Amygdala (tissue), 56 donors: ENCODE data around the gene HHAT.
"Not testable (repeated sequence)": the region's sequence is repeated elsewhere in the genome, so short reads cannot be mapped to it uniquely, and the experiment has no call there.

ENCODE experiments used
- DNase-seq, 56 donors: peaks; one replicate each; lab custom pipeline; 2025; lab: John Stamatoyannopoulos, UW

Gene HHAT

DNA sequence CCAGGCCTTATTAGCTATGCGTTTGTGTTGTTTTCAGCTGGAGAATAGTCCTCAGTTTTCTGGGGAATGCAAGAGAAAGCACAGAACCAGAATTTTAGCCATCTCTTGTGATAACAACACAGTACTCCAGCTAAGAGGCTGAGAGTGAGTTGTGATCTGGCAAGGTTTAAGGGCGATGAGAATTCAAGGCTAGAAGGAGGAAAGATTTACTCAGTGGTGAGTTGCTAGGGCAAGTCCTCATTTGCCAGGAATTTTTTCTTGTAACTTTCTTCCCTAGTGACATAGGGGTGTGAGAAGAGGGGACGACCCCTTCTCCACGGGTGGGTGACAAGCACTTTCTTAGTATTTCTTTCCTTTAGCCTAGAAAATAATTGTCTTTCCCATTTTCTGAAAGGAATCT, 53.2 kb downstream of the HHAT start:
- no peak for DNase-seq

DNA sequence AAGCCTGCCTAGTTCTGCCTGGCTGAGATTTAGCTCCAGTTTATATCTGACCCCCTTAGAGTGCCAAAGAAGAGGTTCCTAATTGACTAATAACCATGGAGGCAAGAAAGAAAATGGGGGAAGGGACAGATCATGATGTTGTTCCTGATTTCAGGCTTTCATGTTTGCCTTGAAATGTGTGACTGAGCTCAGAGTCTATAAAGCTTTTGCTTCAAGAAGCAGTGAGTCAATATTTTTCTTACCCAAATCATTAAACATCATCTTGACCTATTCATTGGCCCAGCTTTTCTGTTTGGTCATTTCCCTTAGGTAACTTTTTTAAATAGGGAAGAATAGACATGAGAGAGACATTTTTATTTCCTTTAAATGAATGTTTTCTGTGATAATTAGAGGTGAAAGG, 55.9 kb downstream of the HHAT start:
- DNase-seq = no peak

DNA sequence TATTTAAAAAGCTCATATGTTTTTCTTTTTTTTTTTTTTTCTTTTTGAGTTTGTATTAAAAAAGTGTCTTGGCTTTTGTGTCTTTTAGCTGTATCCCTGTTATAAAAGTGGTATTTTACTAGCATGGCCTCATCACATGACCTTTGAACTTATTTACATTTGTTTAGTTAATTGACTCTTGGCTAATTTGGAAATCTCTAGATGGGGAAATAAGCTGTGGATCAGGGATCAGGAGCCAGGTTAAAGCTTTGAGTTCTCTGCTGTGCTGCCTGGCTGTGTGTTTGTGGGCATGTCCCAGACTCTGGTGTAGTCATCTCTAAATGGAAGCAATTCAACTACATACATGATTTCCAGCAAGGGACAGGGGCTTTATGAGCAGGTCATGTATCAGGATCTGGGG, 56.5 kb downstream of the HHAT start:
- DNase-seq = no peak

DNA sequence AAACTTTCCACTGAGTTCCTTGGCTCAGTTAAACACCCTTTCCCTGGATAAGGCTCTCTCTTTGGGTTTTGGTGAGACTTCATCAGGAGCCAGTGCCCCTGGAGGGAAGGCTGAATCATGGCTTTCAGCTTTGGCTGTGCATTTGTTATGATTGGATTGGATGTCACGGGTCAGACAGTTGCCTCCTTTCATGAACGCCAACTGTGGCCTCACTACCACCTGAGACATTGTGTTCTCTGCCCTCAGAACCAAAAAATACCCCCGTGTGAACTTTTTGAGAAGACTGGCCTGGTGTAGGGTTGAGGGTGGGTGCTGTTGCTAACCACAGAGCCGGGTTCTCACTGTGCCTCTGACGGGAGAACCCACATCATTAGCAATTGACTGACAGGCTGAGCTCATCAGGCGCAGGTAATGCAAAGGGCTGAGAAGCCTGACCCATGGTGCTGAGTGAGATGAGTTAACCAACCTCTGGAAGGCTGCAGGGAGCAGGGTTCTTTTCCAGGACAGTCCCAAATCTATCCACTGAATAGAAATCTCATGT, 65.6 kb downstream of the HHAT start:
- no peak for DNase-seq

DNA sequence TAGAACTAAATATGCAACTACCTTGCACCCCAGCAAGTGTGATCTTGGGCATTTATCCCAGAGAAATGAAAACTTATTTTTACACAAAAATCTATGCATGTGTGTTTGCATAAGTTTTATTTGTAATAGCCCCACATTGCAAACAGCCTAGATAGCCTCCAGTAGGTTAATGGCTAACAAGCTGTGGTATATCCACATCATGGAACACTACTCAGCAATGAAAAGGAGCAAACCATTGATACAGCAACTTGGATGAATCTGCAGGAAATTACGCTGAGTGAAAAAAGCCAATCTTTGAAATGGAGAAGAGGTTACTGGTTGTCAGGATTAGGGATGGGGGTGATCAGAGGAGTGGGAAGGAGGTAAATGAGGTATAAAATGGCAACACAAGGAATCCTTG, 67.8 kb downstream of the HHAT start:
- no peak for DNase-seq

DNA sequence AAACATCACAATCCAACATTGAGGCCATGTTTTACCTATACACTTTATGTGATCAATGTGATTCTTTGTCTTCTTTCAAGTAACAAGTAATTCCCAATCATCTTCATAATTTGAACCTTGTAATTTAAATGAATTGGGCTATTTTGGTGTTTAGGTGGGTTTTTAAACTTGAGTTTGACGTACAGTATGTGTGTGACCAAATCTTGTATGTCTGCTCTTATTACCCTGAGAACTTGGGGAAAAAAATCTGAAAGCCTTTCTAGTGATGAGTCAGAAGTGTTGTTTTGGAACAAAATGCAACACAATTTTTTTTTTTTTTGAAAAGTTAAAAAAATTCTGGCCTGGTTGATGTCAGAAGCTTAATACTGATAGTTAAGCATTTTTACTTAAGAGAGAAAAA, 68.5 kb downstream of the HHAT start:
- no peak for DNase-seq

DNA sequence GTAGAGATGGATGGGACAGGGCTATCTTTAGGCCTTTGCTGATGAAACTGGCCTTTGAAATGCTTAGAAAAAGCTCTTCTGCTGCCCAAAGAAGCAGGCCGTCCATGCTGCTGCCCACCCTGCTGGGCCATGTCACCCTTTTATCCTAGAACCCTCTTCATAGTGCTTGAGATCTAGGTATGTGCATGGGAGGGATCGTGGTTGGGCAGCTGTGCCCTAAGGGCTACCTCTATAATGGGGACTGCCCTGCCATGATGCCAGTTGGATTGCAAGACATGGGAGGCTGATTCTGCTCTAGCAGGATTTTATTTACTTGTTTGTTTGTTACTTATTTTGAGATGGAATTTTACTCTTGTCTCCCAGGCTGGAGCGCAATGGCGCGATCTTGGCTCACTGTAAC, 69.0 kb downstream of the HHAT start:
- no peak for DNase-seq

DNA sequence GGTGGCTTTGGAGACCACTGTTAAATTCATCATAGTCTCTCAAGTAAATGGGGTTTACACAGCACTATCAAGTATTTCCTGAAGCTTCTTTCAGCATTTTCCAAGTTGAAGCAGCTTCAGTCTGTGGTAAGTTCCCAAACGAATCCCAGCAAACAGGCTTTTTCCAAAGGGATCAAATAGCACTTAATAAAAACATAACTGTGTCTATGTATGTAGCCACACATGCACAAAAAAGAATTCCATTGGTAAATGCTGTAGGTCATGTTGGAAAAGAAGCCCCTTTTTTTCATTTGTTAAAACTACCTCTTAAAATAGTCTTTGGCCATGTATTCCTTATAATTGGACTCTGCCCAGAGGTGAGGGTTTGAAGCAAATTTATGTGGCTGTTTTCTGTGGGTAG, 69.8 kb downstream of the HHAT start:
- DNase-seq = no peak

DNA sequence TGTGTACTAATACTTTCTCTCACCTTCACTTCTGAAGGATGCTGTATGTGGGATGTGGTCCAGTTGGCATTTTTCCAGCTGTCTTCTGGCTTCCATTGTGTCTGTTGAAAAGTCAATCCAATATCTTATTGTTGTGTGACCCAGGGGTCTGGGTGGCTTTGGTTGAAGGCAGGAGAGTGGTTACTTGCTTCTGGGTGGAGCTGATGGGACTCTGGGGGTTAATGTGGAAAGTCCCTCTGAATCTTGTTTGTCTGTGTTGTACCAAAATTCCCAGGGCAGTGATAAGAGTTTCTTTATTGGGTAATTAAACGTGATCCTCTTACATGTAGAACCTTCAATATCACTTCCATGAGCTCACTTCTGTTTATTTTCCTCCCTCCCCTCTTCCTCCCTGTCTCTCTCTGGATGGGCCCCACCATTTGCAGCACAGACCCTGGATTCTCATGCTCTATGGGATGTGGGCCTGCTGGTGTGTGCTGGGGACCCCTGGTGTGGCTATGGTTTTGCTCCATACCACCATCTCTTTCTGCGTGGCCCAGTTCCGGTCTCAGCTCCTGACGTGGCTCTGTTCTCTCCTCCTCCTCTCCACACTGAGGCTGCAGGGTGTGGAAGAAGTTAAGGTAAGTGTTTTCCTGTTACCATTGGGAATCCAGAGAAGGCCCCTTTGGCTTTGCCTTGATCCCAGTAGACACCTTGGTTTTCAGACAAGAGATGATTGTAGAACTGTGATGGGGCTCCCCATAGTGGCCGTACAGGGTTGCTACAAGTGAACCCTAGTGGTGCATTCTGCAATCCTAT, 71.5 kb downstream of the HHAT start:
- peak in 47 of 56 donors; percentile 4 to 79 (median 38) for DNase-seq

DNA sequence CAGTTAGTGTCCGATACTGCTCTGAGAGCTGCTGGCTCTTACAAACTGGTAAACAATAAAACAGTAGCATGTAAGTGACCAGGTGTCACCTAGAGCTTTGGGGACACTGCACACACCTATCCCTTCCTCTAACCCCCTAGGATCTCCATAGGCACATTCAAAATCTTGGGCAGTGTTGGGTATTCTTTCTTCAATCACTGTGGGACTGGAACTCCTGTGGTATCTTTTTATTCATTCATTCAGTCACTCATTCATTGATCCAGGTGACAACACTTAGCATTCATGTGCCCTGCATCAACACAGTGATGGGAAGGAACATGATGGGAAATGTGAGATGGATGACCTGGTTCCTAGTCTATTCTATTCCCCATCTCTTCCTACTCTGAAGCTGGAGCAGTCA, 73.9 kb downstream of the HHAT start:
- DNase-seq = no peak

DNA sequence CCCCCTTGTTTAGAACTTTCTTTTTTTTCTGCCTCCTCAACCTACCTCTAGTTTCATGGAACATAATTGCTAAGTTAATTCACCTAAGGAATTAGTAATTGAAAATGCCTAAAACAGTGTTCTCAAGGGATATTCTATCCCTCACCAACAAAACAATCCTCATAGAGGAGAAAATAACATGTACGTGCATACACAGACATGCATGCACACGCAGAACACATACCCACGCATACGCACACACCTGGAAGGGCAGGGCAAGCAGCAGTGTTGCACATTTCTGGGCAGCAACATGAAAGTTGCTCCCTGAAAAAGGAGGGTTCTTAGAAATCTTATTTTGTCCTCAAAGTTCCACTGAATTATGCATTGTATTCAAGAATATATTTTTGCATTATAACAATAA, 76.6 kb downstream of the HHAT start:
- DNase-seq = no peak

DNA sequence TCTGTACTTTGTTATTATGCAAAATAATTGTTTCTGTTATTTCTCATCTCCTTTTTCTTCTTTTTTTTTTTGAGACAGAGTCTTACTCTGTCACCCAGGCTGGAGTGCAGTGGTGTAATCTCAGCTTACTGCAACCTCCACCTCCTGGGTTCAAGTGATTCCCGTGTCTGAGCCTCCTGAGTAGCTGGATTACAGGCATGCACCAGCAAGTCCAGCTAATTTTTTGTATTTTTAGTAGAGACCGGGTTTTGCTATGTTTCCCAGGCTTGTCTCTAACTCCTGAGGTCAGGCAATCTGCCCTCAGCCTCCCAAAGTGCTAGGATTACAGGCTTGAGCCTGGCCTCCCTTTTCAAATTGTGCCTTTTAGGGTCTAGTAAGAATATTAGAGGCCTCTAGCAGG, 77.6 kb downstream of the HHAT start:
- not testable (repeated sequence) for DNase-seq

DNA sequence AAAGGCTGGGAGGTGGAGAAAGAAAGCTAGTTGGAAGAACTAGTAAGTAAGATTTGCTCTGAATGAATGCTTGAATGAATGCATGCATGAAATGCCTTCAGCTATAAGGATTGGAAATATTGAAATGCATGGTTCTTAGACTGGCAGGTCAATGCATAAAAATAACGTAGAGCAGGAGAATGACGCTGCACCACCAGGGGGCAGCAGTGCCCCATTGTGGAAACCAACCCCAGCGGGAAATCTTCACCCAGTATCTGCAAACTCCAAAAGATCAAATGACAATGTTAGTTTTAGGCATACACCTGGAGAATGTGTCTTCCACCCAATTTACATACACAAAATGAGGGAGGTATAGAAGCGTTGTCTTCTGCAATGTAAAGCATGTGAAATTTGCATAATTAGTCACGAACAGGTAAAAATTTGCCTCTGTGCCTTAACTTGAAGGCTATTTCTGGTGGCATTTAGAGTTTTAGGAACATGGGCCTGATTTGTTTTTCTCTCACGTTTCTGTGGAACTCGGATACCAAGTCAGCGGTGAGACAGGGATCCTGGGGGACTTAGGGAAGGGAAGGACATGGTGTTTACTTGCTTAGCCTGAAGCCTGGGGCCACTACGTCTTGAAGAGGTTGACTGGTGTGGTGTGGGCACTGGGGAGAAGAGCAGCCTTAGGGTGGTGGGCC, 78.6 kb downstream of the HHAT start:
- DNase-seq = peak in 53 of 56 donors; percentile 5 to 92 (median 43)

DNA sequence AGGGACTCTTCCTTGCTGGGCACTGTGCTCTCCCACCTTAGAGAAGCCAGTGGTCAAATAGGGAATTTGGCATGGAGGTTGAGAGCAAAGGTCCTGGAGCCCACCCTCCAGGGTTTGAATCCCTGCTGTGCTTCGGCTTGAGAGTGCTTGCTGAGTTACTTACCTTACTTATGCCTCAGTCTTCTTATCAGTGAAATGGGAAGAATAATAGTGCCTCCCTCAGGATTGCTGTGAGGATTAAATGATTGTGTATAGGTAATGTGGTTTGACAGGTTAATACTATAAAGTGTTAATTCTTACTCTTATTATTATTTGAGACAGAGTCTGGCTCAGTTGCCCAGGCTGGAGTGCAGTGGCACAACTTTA, 79.2 kb downstream of the HHAT start:
- DNase-seq = no peak

DNA sequence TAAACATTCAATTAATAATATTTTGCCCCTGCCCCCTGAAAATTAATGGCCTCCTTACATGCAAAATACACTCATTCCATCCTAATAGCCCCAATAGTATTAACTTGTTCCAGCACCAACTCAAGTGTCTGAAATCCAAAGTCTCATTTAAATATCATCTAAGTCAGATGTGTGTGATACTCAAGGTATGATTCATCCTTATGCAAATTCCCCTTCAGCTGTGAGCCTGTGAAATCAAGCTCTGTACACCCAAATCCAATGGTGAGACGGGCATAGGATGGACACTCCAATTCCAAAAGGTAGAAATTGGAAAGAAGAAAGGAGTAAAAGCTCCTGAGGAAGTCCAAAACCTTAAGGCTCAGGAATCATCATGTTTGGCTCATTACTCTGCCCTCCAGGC, 83.5 kb downstream of the HHAT start:
- DNase-seq = no peak

DNA sequence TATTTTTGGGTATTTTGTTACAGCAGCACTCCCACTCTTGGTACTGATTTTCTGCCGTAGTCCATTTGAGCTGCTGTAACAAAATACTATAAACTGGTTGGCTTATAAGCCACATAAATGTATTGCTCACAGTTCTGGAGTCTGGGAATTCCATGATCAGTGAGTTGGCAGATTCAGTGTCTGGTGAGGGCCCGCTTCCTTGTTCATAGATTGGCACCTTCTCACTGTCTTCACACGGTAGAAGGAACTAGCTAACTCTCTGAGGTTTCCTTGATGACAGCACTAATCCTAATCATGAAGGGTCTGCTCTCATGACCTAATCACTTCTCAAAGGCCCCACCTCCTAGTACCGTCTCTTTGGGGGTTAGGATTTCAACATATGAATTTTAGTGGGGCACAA, 85.2 kb downstream of the HHAT start:
- no peak for DNase-seq

DNA sequence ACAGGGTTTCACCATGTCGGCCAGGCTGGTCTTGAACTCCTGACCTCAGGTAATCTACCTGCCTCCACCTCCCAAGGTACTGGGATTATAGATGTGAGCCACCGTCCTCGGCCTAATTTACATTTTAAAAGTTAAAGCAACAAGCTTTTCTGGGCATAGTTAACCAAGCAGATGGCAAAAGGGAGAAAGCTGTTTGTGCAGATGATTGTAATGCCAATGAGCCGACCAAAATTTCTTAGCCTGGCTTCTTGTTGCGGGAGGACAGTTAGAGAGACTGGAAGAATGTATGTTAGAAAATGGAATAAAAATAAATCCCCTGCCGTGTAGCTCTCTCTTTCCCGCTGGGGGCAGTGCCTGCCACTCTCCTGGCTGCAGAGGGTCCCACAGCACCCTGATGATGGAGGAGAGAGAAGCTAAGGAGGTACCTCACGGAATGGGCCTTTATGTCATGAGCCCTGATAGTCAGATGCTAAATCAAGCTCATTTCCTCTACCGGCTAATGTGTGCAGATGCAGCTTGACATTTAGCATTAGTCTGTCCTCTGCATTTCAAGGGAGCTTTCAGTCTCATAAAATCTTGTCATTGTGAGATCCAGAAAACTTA, 87.2 kb downstream of the HHAT start:
- DNase-seq = no peak

DNA sequence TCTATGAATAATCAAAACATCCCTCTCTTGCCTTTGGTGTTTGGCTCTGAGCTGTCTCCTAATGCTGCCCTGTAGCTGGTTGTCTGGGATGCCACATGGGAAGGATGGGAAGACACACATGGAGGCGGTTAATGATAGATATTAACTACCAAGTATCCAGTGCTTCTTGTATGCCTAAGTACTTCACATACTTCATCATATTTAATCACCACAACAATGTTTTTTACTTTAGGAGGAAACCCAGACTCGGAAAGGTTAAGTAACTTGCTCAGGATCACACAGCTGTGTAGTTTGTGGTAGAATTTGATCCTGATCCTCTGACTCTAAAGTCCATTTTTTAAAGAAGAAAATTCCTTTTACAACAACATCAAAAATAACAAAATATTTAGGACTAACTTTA, 88.0 kb downstream of the HHAT start:
- DNase-seq = no peak

DNA sequence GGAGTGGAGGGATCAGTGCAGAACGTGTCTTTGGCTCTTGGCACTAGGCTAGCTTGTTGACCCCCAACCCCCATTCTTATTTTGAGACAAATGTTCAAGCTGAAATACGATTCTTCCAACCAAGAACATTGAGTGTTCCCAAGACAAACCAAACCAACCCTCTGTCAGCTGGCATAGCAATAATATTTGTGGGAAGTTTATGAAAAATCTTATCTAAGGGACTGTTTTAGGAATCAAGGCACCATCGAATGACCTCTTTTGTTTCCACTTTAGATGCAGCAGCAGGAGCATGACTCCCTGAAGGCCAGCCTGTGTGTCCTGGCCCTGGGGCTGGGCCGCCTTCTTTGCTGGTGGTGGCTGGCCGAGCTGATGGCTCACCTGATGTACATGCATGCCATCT, 89.2 kb downstream of the HHAT start:
- DNase-seq = no peak

DNA sequence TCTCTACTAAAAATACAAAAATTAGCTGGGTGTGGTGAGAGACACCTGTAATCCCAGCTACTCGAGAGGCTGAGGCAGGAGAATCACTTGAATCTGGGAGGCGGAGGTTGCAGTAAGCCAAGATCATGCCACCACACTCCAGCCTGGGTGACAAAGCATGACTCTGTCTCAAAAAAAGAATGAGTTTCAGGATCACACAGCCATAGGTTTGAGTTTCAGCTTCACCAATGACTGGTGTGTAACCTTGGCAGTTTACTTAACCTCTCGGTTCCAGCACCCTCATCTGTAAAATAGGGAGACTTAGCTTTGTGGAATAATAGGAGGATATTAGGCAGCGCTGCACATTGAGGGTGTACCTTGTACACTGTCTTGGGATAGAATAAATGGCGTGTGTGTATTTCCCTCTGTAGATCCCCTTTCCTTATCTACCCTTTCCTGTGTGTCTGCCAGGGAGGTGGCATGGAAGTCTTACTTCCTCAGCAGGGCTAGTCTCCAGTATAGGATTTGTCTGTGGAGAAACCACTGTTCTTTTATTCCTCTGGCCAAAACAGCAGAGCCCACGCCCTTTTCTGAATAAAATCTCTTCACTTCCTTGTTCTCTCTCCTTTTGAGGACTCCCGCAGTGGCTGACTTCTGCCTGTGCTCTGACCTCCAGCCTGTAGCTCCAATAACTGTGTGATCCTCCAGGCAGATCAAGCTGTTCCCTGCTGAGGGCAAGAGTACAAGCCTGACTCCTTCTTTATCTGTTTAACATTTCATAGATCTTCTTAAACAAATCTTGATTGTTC, 90.4 kb downstream of the HHAT start:
- DNase-seq = no peak

DNA sequence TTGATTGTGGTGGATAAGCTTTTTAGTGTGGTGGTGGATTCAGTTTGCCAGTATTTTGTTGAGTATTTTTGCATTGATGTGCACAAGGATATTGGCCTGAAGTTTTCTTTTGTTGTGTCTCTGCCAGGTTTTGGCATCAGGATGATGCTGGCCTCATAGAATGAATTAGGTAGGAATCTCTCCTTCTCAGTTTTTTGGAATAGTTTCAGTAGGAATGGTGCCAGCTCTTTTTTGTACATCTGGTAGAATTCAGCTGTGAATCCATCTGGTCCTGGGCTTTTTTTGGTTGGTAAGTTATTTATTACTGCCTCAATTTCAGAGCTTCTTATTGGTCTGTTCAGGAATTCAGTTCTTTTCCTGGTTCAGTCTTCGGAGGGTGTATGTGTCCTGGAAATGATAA, 98.0 kb downstream of the HHAT start:
- not testable (repeated sequence) for DNase-seq
